Esophagus squamous epithelium (tissue), 4 donors: ENCODE results near the gene SLC30A3.

ENCODE experiments used
- CTCF ChIP-seq, 6 experiments: fragments of 450-650 bp in 4 of 6; fragments of 200-600 bp in 2 of 6; sonication (generic) in 2 of 6; IDR thresholded peaks; one replicate each; pipeline ENCODE4 v1.5.1; 2016 to 2019; ENCODE audit warnings: antibody characterized with exemption in 6 of 6, mild to moderate bottlenecking in 4 of 6, moderate library complexity in 4 of 6
- POLR2A ChIP-seq, 4 donors: fragments of 450-650 bp; IDR thresholded peaks; one replicate each; pipeline ENCODE4 v1.6.1; 2017; ENCODE audit warnings: antibody characterized with exemption in 4 of 4, mild to moderate bottlenecking in 4 of 4, moderate library complexity in 3 of 4

- no peak for TF ChIP-seq POLR2A (IDR thresholded peaks at IDR 0.05)
- no peak for TF ChIP-seq CTCF (IDR thresholded peaks at IDR 0.05)
Measured at GRCh38 chr2:27238976-27239375, 23.9 kb downstream of the SLC30A3 start.
